Neural crest cell (in vitro differentiated cells): ENCODE results near the gene PITPNM2. TPM values are rescaled to one million over a fixed set of nuclear protein-coding genes. Genes with fewer than 3 reads are reported as not detected.

ENCODE experiments used
- DNase-seq: peaks from one replicate; pipeline ENCODE4 v3.0.0; 2021; ENCODE audit warnings: low read depth, mixed read lengths, low spot score
- H3K27ac Mint-ChIP-seq: one replicate; pipeline ENCODE4 v1.8.0; 2021; ENCODE audit warnings: mild to moderate bottlenecking, mixed read lengths; ENCODE audit not compliant: unreplicated experiment
- H3K27me3 Mint-ChIP-seq: 2 replicates; pipeline ENCODE4 v1.8.0; 2021; ENCODE audit warnings: low read depth, mild to moderate bottlenecking, mixed read lengths
- H3K36me3 Mint-ChIP-seq: 2 replicates; pipeline ENCODE4 v1.8.0; 2021; ENCODE audit warnings: low read depth, mild to moderate bottlenecking, mixed read lengths
- H3K4me1 Mint-ChIP-seq: 2 replicates; pipeline ENCODE4 v1.8.0; 2021; ENCODE audit warnings: mixed read lengths
- H3K4me3 Mint-ChIP-seq: one replicate; pipeline ENCODE4 v1.8.0; 2021; ENCODE audit warnings: mild to moderate bottlenecking, mixed read lengths
- H3K9me3 Mint-ChIP-seq: 2 replicates; pipeline ENCODE4 v1.8.0; 2021; ENCODE audit warnings: mixed read lengths
- total RNA-seq: library from RNA; stranded (reverse); gene quantifications from 2 replicates; pipeline ENCODE4 v1.2.1, GENCODE V29; 2021
- TF ChIP-seq, protein P1 (sequence below): fragments of 200-600 bp; sonication (generic); conservative IDR thresholded peaks from 2 replicates; pipeline ENCODE4 v1.5.0; 2021; ENCODE audit warnings: antibody characterized with exemption, mild to moderate bottlenecking

Gene PITPNM2
- total RNA-seq, 1 donor from 2014 or later: 9.5 TPM

DNA sequence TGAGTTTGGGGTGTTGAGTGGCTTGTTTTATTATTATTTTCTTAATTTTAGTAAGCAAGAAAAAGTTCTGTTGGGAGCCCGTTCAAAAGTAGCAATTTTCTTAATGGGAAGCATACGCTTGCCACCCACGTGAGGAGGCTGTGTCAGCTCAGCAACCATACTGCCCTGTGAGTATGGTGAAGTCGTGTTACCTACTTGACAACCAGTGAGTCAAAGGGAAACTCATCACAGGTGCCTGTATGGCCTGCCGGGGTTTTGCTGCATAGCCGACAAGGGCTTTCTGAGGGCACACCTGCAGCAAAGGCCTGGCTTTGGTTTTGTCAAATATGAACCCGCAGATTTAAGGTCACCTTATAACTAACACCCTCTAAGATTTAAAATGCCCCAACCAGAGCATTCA, 31.1 kb downstream of the PITPNM2 start:
- DNase-seq: no peak
- TF ChIP-seq, protein P1, sequence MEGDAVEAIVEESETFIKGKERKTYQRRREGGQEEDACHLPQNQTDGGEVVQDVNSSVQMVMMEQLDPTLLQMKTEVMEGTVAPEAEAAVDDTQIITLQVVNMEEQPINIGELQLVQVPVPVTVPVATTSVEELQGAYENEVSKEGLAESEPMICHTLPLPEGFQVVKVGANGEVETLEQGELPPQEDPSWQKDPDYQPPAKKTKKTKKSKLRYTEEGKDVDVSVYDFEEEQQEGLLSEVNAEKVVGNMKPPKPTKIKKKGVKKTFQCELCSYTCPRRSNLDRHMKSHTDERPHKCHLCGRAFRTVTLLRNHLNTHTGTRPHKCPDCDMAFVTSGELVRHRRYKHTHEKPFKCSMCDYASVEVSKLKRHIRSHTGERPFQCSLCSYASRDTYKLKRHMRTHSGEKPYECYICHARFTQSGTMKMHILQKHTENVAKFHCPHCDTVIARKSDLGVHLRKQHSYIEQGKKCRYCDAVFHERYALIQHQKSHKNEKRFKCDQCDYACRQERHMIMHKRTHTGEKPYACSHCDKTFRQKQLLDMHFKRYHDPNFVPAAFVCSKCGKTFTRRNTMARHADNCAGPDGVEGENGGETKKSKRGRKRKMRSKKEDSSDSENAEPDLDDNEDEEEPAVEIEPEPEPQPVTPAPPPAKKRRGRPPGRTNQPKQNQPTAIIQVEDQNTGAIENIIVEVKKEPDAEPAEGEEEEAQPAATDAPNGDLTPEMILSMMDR: no peak
- H3K4me3 Mint-ChIP-seq: no peak overlapping the region
- no peak overlapping the region for H3K27ac Mint-ChIP-seq
- H3K4me1 Mint-ChIP-seq: peaks cover 5% of the 10 kb centered on the region
- H3K9me3 Mint-ChIP-seq: no peaks in the 10 kb centered on the region
- no peaks in the 10 kb centered on the region for H3K36me3 Mint-ChIP-seq
- H3K27me3 Mint-ChIP-seq: no peaks in the 10 kb centered on the region

DNA sequence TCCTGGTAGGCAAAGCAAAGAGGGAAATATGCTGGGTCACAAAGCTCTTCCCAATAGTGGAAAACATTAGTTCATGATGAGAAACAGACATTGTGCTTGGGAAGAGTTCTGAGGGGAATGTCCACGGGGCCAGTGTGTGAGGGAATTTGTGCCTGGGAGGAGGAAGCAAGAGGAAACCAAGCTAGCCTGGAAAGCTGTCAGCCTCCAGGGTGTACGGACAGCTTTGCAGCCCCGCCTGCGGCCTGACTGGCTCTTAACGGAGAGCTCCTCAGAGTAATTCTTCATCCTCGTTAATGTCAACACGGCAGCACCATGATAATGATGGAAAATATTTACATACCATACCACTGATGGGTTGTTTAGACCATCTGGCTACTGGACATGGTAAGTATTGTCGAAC, 32.4 kb downstream of the PITPNM2 start:
- no peaks in the 10 kb centered on the region for H3K27me3 Mint-ChIP-seq
- no peaks in the 10 kb centered on the region for H3K36me3 Mint-ChIP-seq
- DNase-seq: no peak
- H3K27ac Mint-ChIP-seq: no peak overlapping the region
- no peaks in the 10 kb centered on the region for H3K9me3 Mint-ChIP-seq
- TF ChIP-seq, protein P1: no peak
- H3K4me1 Mint-ChIP-seq: peaks cover 8% of the 10 kb centered on the region
- H3K4me3 Mint-ChIP-seq: no peak overlapping the region

DNA sequence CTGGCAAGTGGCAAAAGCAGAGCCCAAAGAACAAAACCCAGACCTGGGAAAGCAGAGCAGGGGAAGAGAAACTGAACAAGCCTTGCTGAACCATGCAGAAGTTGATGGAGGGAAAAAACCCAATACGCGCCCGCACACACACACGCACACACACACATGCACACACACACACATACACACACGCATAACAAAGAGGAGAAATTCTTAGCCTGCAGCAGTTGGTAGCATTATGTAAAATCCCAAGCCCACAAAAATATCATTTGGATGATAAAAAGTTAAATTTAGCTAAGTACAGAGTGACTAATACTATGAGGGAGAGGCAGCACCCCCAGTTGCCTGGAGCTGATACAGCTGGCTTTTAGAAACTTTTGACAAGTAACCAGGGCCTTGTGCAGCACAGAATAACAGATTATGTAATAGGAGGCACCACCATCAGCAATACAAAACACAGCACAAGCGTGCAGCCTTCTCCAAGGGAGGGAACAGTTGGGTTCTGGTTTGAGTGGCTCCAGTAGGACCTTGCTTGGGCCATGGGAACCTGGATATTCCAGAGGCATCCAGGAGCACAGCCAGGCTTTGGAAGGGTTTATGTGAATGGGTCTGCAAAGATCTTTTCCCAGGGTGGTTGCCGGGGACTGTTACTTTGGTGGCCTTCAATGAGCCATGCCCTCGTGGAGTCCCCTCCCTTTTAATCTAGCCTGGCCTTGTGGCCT, 35.3 kb downstream of the PITPNM2 start:
- Mint-ChIP-seq H3K27ac (no peak overlapping the region), H3K36me3 (no peaks in the 10 kb centered on the region), H3K9me3 (no peaks in the 10 kb centered on the region), H3K4me3 (no peak overlapping the region), H3K27me3 (no peaks in the 10 kb centered on the region), H3K4me1 (peaks cover 26% of the 10 kb centered on the region)
- no peak for DNase-seq
- TF ChIP-seq, protein P1: no peak

DNA sequence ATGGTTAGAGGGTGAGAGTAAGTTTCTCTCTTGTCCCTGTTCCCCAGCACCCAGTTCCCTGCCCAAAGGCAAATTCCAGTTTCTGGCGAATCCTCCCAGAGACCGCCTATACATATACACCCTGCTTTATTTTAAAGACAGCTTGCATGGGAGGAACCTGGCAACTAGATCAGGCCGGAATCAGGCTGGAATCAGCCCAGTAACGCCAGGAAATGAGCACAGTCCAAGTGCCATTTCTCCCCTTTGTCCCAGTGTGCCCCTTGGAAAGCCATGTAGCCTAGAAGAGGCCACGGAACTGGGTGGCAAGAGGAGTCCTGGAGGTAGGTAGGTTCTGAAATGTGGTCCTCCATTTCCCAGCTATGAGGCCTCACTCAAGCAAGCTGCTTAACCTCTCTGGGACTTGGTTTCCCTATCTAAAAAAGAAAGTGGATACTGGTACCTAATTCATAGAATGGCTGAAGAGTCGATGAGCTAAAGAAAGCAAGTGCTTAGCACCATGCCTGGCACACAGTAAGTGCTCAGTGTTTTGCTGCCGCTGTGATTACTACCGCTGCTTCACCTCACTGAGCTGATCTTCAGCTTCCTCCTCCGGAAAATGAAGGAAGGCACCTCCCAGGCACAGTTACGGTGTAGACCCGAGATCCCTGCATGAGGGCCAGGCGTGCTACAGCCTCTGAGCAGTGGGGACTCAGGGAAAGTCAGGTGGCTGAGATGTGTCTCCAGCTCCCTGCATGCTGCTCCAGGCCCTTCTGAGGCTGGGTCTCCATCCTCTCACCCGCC, 36.4 kb downstream of the PITPNM2 start:
- H3K36me3 Mint-ChIP-seq: no peaks in the 10 kb centered on the region
- DNase-seq: no peak
- peaks cover 26% of the 10 kb centered on the region for H3K4me1 Mint-ChIP-seq

DNA sequence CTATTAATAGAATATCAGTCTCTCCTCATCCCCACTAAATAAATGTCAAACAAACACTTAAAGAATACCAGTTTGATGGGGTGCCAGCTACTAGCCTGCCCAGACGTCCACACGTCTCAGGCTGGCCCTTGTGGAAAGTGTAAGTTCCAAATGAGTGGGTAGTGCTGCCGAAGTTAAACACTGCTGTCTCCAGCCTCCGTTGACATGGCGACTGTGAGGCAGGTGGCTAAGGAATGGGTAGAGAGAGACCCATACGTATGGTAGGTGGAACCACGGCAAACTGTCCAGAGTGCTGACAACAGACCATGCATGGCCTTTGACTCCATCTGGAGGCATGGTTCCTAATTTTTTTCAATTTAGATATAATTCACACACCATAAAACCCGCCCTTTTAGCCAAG, 37.9 kb downstream of the PITPNM2 start:
- no peaks in the 10 kb centered on the region for H3K27me3 Mint-ChIP-seq
- no peak overlapping the region for H3K27ac Mint-ChIP-seq
- no peaks in the 10 kb centered on the region for H3K9me3 Mint-ChIP-seq
- no peak overlapping the region for H3K4me3 Mint-ChIP-seq
- H3K36me3 Mint-ChIP-seq: no peaks in the 10 kb centered on the region
- no peak for DNase-seq
- TF ChIP-seq, protein P1: no peak
- peaks cover 21% of the 10 kb centered on the region for H3K4me1 Mint-ChIP-seq

More for the DNA sequence above, 36.4 kb downstream of the PITPNM2 start:
- Mint-ChIP-seq H3K27ac (no peak overlapping the region), H3K27me3 (no peaks in the 10 kb centered on the region), H3K4me3 (no peak overlapping the region), H3K9me3 (no peaks in the 10 kb centered on the region)
- TF ChIP-seq, protein P1: no peak
